DMS79 (cell line): ENCODE data around the gene PC.

ENCODE experiments used
- DNase-seq: peaks from one replicate; lab custom pipeline; 2025; lab: John Stamatoyannopoulos, UW

Gene PC

GRCh38 chr11:66912361-66912760 is 45.8 kb downstream of the PC start:
- no peak for DNase-seq

GRCh38 chr11:66910669-66911068 is 47.5 kb downstream of the PC start:
- no peak for DNase-seq

GRCh38 chr11:66910016-66910415 is 48.2 kb downstream of the PC start:
- no peak for DNase-seq

GRCh38 chr11:66909181-66909580 is 49.0 kb downstream of the PC start:
- no peak for DNase-seq

GRCh38 chr11:66907751-66908630 is 50.2 kb downstream of the PC start:
- DNase-seq: no peak

GRCh38 chr11:66906061-66906733 is 52.0 kb downstream of the PC start:
- DNase-seq: no peak

- no peak for DNase-seq
These were observed 52.6 kb downstream of the PC start for GRCh38 chr11:66905631-66906030.

- no peak for DNase-seq
These were observed 53.1 kb downstream of the PC start for GRCh38 chr11:66904981-66905521.

GRCh38 chr11:66904561-66904960 is 53.6 kb downstream of the PC start:
- DNase-seq: no peak

- no peak for DNase-seq
These were observed 54.1 kb downstream of the PC start for GRCh38 chr11:66904055-66904454.

- no peak for DNase-seq
These were observed 55.6 kb downstream of the PC start for GRCh38 chr11:66902486-66903177.

GRCh38 chr11:66901964-66902390 is 56.2 kb downstream of the PC start:
- no peak for DNase-seq

- DNase-seq: no peak
These were observed 64.0 kb downstream of the PC start for GRCh38 chr11:66894141-66894540.

GRCh38 chr11:66892911-66893310 is 65.3 kb downstream of the PC start:
- no peak for DNase-seq

- no peak for DNase-seq
These were observed 66.1 kb downstream of the PC start for GRCh38 chr11:66891851-66892660.

- no peak for DNase-seq
These were observed 68.2 kb downstream of the PC start for GRCh38 chr11:66889960-66890359.

GRCh38 chr11:66888282-66888681 is 69.9 kb downstream of the PC start:
- no peak for DNase-seq

- DNase-seq: no peak
These were observed 70.7 kb downstream of the PC start for GRCh38 chr11:66887526-66887925.

- no peak for DNase-seq
These were observed 71.4 kb downstream of the PC start for GRCh38 chr11:66886671-66887221.

- DNase-seq: no peak
These were observed 72.2 kb downstream of the PC start for GRCh38 chr11:66885950-66886440.

GRCh38 chr11:66885469-66885868 is 72.7 kb downstream of the PC start:
- no peak for DNase-seq
